Measurements from ENCODE around the gene ALK. TPM values are rescaled to one million over a fixed set of nuclear protein-coding genes. Genes with fewer than 3 reads are reported as not detected.

The ALK gene
- polyA plus RNA-seq, 2 of the 4 experiments (the other 2 are of a cell fraction), result not detected

DNA sequence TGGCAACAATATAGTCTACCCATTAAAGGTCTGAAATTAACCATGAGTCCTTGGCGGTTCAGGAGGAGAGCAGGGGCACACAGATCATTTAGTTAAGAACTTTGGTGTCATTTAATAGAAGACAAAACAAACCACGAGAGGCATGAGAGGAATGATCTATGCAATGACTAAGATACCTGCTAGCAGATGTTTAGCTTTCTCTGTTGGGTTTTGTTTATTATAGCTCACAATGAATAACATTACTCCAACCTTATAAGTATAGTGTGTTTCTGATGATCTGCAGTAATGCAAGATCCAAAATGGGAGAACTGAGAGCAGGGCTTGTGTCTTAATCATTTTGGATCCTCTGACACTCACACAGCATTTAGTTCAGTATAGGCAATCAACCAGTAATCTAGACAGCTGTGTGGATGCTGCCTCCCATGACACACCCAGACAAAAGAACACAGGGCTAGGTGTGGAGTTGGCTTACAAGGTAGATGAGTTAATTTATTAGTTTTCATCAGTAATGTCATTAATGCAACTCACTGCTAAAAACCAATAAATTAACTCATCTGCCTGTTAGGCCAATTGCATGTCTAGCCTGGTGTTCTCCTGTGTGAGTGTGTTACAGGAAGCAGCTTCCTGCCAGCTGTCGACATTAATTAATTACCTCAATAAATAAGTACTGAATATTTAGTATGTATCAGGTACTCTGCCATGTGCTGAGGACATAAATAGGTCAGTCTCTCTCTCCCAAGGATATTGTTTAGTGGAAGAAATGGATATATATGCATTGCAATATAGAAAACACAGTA lies 713.8 kb downstream of the ALK start:
- CTCF ChIA-PET, result interaction anchor here (0.7 to 4.5 kb wide), 6 partner anchors 8 to 248 kb away, joined by 3 to 15 read pairs (median 5); no protein-coding TSS in a partner anchor
- 86% methylated on average over 3 of the region's 3 CpGs for WGBS (ENCODE audit: missing lambda C conversion rate)
- no peak for DNase-seq (ENCODE audit: low read depth in 1 of 2, low spot score in 1 of 2)
- ATAC-seq, result no peak
- TF ChIP-seq NFE2L2 (conservative IDR thresholded peaks at IDR 0.05; ENCODE audit: low read length) (no peak), HOXA7 (CRISPR knock-in tag; IDR thresholded peaks at IDR 0.05) (no peak), NR3C1 (IDR thresholded peaks at IDR 0.05) (no peak), ATOH8 (CRISPR knock-in tag; IDR thresholded peaks at IDR 0.05; ENCODE audit: low read depth) (no peak)
- Histone ChIP-seq H3K4me2 (no peak overlapping the region), H3K9me3 (no peaks in the 10 kb centered on the region), H3K4me1 (no peaks in the 10 kb centered on the region), H3K27ac (no peak overlapping the region), H3K4me3 (no peak overlapping the region)
- FAIRE-seq, result no peak
- POLR2A ChIA-PET, result no interaction called here

GRCh38 chr2:29206941-29207340 lies 714.4 kb downstream of the ALK start:
- FAIRE-seq (no peak), ATAC-seq (peak in 1 of 2 experiments; percentile 68; a peak in 3 of 6 replicates), DNase-seq (ENCODE audit: low read depth in 1 of 2, low spot score in 1 of 2) (no peak)
- ChIA-PET CTCF (interaction anchor here (0.7 to 4.5 kb wide), 7 partner anchors 8 to 248 kb away, joined by 3 to 15 read pairs (median 5); no protein-coding TSS in a partner anchor), POLR2A (no interaction called here)
- no peak overlapping the region for H3K4me2 ChIP-seq
- no peak overlapping the region for H3K4me3 ChIP-seq
- no peaks in the 10 kb centered on the region for H3K9me3 ChIP-seq
- TF ChIP-seq CEBPB (IDR thresholded peaks at IDR 0.05) (no peak), RAD21 (conservative IDR thresholded peaks at IDR 0.05 in 1 of 2, IDR thresholded peaks at IDR 0.05 in 1 of 2) (0 out of 5 replicates have a peak, but pooled peaks of 1 of the 2 experiments have one; percentile 22)
- H3K4me1 ChIP-seq, result no peaks in the 10 kb centered on the region
- no peak overlapping the region for H3K27ac ChIP-seq
- 70% methylated on average over 5 of the region's 5 CpGs for WGBS (ENCODE audit: missing lambda C conversion rate)

- H3K4me1 ChIP-seq, result no peaks in the 10 kb centered on the region
- no peak for TF ChIP-seq RFX5 (IDR thresholded peaks at IDR 0.05)
- no peak for TF ChIP-seq CBX8 (IDR thresholded peaks at IDR 0.05)
- no peak for TF ChIP-seq ATOH8 (CRISPR knock-in tag; IDR thresholded peaks at IDR 0.05; ENCODE audit: low read depth)
- TF ChIP-seq MAFK (IDR thresholded peaks at IDR 0.05; ENCODE audit: partially characterized antibody), result no peak
- no peak for TF ChIP-seq RCOR1 (IDR thresholded peaks at IDR 0.05; ENCODE audit: low read depth, low read length)
- no peak for TF ChIP-seq CHD4 (IDR thresholded peaks at IDR 0.05; ENCODE audit: borderline replicate concordance)
- no peak for TF ChIP-seq MAZ (IDR thresholded peaks at IDR 0.05; ENCODE audit: borderline replicate concordance, low read depth, low read length)
- TF ChIP-seq ZFP36 (IDR thresholded peaks at IDR 0.05; ENCODE audit: borderline replicate concordance, partially characterized antibody), result no peak
- no peak for TF ChIP-seq CEBPB (IDR thresholded peaks at IDR 0.05)
- TF ChIP-seq BCL3 (IDR thresholded peaks at IDR 0.05), result no peak
- TF ChIP-seq TFCP2L1 (CRISPR knock-in tag; IDR thresholded peaks at IDR 0.05), result no peak
- TF ChIP-seq FOSB (CRISPR knock-in tag; IDR thresholded peaks at IDR 0.05), result no peak
- DNase-seq (ENCODE audit: low read depth in 1 of 2, low spot score in 1 of 2), result no peak
- no peak for FAIRE-seq
- H3K9me3 ChIP-seq, result no peaks in the 10 kb centered on the region
- H3K4me2 ChIP-seq, result no peak overlapping the region
- ChIA-PET CTCF (no interaction called here), POLR2A (no interaction called here)
- no peak for ATAC-seq
- H3K4me3 ChIP-seq, result no peak overlapping the region
- WGBS (ENCODE audit: missing lambda C conversion rate), result 89% methylated on average over 5 of the region's 5 CpGs
- H3K27ac ChIP-seq, result no peak overlapping the region
These were observed 718.4 kb downstream of the ALK start for GRCh38 chr2:29202819-29203495.

Measured in A549 (cell line).